Endothelial cell of umbilical vein (primary cell): Measurements from ENCODE around the gene PKNOX2. TPM values are rescaled to one million over a fixed set of nuclear protein-coding genes. Genes with fewer than 3 reads are reported as not detected.

Experiments used
- BruUV-seq: library from RNA; stranded (reverse); fragments of 400-500 nt; replicated peaks from 2 replicates; lab custom pipeline; 2021; lab: Mats Ljungman, UMichigan
- CTCF ChIA-PET: fragments of 300-600, 350-600 bp; sonication (Branson Sonifier 250); formaldehyde crosslinking; loops from one replicate; lab custom pipeline; 2021; ENCODE audit warnings: antibody characterized with exemption, inconsistent platforms; lab: Charles Lee
- POLR2A ChIA-PET: fragments of 300-600, 350-600 bp; sonication (Branson Sonifier 250); formaldehyde crosslinking; loops from one replicate; lab custom pipeline; 2021; ENCODE audit warnings: antibody characterized with exemption, inconsistent platforms; lab: Charles Lee
- DNase-seq: peaks from one replicate; pipeline ENCODE4 v3.0.0-alpha.2; 2011; ENCODE audit warnings: low read depth, low spot score
- FAIRE-seq: peaks from 2 replicates; lab custom pipeline; 2011; peaks lifted over from hg19 to GRCh38; lab: Jason Lieb, UNC
- H2AFZ ChIP-seq: 2 replicates; pipeline ENCODE4 v1.6.0; 2012; ENCODE audit warnings: low read depth, low read length, control low read depth, inconsistent platforms
- H3K27ac ChIP-seq: 2 replicates; pipeline ENCODE4 v1.5.1; 2011; ENCODE audit warnings: low read depth, mild to moderate bottlenecking, control low read depth, low read length, moderate library complexity; ENCODE audit not compliant: insufficient read depth
- H3K27me3 ChIP-seq, 2 experiments: 2 replicates each; pipeline versions ENCODE4 v1.6.0 to v1.6.1; 2011; ENCODE audit warnings: low read length in 2 of 2, mixed read lengths in 1 of 2; ENCODE audit not compliant: control insufficient read depth in 2 of 2, insufficient read depth in 2 of 2
- H3K36me3 ChIP-seq, 2 experiments: 2 replicates in 1 of 2; 3 replicates in 1 of 2; pipeline ENCODE4 v1.5.1; 2011; ENCODE audit warnings: low read length in 2 of 2, mild to moderate bottlenecking in 1 of 2, moderate library complexity in 1 of 2; ENCODE audit not compliant: control insufficient read depth in 2 of 2, insufficient read depth in 2 of 2; ENCODE audit errors: extremely low read depth in 1 of 2
- H3K4me1 ChIP-seq: 3 replicates; pipeline ENCODE4 v1.5.1; 2011; ENCODE audit warnings: mild to moderate bottlenecking, low read length; ENCODE audit not compliant: control insufficient read depth, insufficient read depth; ENCODE audit errors: extremely low read depth
- H3K4me2 ChIP-seq: 2 replicates; pipeline ENCODE4 v1.6.1; 2011; ENCODE audit warnings: low read length, control low read depth, mixed read lengths; ENCODE audit not compliant: insufficient read depth
- H3K4me3 ChIP-seq, 3 experiments: fragments of 200-600 bp in 1 of 3; sonication (generic), shearing (Covaris generic) in 1 of 3; replicated peaks in 1 of 3; 2 replicates each; pipeline ENCODE4 v1.5.1; 2011 to 2016; ENCODE audit warnings: control low read depth in 3 of 3, low read length in 3 of 3, mild to moderate bottlenecking in 2 of 3, inconsistent platforms in 1 of 3, low read depth in 1 of 3, moderate library complexity in 1 of 3; ENCODE audit not compliant: insufficient read depth in 1 of 3
- H3K79me2 ChIP-seq: 2 replicates; pipeline ENCODE4 v1.6.0; 2012; ENCODE audit warnings: low read length, inconsistent platforms; ENCODE audit not compliant: control insufficient read depth, insufficient read depth
- H3K9ac ChIP-seq: replicated peaks from 2 replicates; pipeline ENCODE3; 2011; ENCODE audit warnings: low read length, control low read depth; ENCODE audit not compliant: insufficient read depth; ENCODE audit errors: extremely low read depth
- H3K9me1 ChIP-seq: replicated peaks from 3 replicates; pipeline ENCODE4 v1.6.0; 2011; ENCODE audit warnings: mild to moderate bottlenecking, low read length; ENCODE audit not compliant: control insufficient read depth, insufficient read depth; ENCODE audit errors: extremely low read depth
- H3K9me3 ChIP-seq: replicated peaks from 2 replicates; pipeline ENCODE4 v1.5.1; 2012; ENCODE audit warnings: low read length, inconsistent platforms; ENCODE audit not compliant: control insufficient read depth, insufficient read depth
- H4K20me1 ChIP-seq: replicated peaks from 2 replicates; pipeline ENCODE3; 2011; ENCODE audit warnings: mild to moderate bottlenecking, low read length; ENCODE audit not compliant: control insufficient read depth, insufficient read depth; ENCODE audit errors: extremely low read depth
- EZH2 ChIP-seq: IDR thresholded peaks from 2 replicates; pipeline ENCODE4 v1.6.1; 2012; ENCODE audit warnings: borderline replicate concordance, low read depth, mild to moderate bottlenecking, moderate library complexity, low read length, inconsistent platforms; ENCODE audit not compliant: severe bottlenecking
- FOS ChIP-seq: IDR thresholded peaks from 2 replicates; pipeline ENCODE4 v1.6.1; 2011; ENCODE audit warnings: mild to moderate bottlenecking, low read length, moderate library complexity, borderline replicate concordance; ENCODE audit not compliant: insufficient read depth
- GATA2 ChIP-seq: IDR thresholded peaks from 2 replicates; pipeline ENCODE4 v1.7.0; 2011; ENCODE audit warnings: low read depth, mild to moderate bottlenecking, moderate library complexity, mixed read lengths, low read length; ENCODE audit not compliant: insufficient read length, insufficient read depth
- JUN ChIP-seq: IDR thresholded peaks from 2 replicates; pipeline ENCODE4 v1.6.1; 2011; ENCODE audit warnings: borderline replicate concordance, low read depth; ENCODE audit not compliant: insufficient read length, insufficient read depth
- MYC ChIP-seq: IDR thresholded peaks from one replicate; pipeline ENCODE4 v1.6.1; 2011; ENCODE audit warnings: mild to moderate bottlenecking, low read depth, low read length
- POLR2A ChIP-seq: IDR thresholded peaks from 2 replicates; pipeline ENCODE4 v1.6.1; 2012; ENCODE audit warnings: low read depth, mild to moderate bottlenecking, control low read depth, low read length
- POLR2AphosphoS5 ChIP-seq: IDR thresholded peaks from 2 replicates; pipeline ENCODE4 v1.6.1; 2012; ENCODE audit warnings: low read depth, mild to moderate bottlenecking, control low read depth, low read length, moderate library complexity; ENCODE audit not compliant: insufficient read depth
- dilution Hi-C: fragments of 300-500 bp; cut with MboI; formaldehyde crosslinking; loops from one replicate; pipeline ENCODE4 v1.15.0; 2019; ENCODE audit warnings: low sequenced_read_pairs; ENCODE audit not compliant: extremely low pct_ligation_motif_present
- intact Hi-C: fragments of 100-400 bp; cut with micrococcal nuclease; formaldehyde crosslinking; loops from one replicate; pipeline ENCODE4 v1.10.0; 2022
- polyA plus RNA-seq, 4 experiments: library from polyadenylated mRNA; depleted of rRNA in 3 of 4; stranded (reverse) in 3 of 4; unstranded in 1 of 4; fragments of >200 nt; gene quantifications; 2 replicates each; pipeline versions ENCODE4 v1.2.1 to v1.2.3, GENCODE V29; 2011 to 2012; ENCODE audit warnings: missing spikeins in 1 of 4
- total RNA-seq: library from RNA; stranded (reverse); gene quantifications from 2 replicates; pipeline ENCODE4 v1.2.3, GENCODE V29; 2021
- TF ChIP-seq, protein P1 (sequence below): IDR thresholded peaks from 2 replicates; pipeline ENCODE4 v1.6.1; 2011; ENCODE audit not compliant: insufficient read depth, insufficient read length
- TF ChIP-seq, protein P2 (sequence below), 2 donors: IDR thresholded peaks; 1 replicate in 1 of 2; 2 replicates in 1 of 2; pipeline ENCODE4 v1.5.1; 2011; ENCODE audit warnings: low read length in 2 of 2, mild to moderate bottlenecking in 2 of 2, moderate library complexity in 2 of 2, control low read depth in 1 of 2, inconsistent platforms in 1 of 2, low read depth in 1 of 2; ENCODE audit not compliant: insufficient read depth in 1 of 2; ENCODE audit errors: extremely low read depth in 1 of 2

Gene PKNOX2
- total and polyA plus RNA-seq, 2 donors (not counting 3 experiments of a cell fraction or from before 2014, with no cell fraction given): 0.11 to 0.91 TPM

DNA sequence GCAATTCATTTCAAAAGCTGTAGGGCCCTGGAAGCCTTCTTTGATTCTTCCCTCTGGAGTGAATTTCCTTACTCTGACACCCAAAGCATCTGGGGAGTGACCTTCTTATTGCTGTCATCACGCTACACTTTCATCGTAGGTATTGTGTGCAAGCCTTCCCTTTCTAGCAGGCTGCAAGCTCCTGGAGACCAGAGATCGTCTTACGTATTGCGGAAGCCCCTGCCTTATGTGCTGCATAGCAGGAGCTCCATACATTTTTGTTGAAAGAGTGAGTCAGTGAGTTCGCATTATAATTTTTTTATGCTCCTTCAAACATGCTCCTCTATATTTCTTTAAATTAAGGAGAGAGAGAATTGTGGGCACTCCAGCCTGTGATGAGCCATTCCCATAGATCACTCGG, 32.0 kb upstream of the PKNOX2 start:
- no peaks in the 10 kb centered on the region for H3K79me2 ChIP-seq
- BruUV-seq: no TSS peak
- H3K4me2 ChIP-seq: no peak overlapping the region
- no peak overlapping the region for H3K9ac ChIP-seq
- POLR2A ChIA-PET: no interaction called here
- no peak overlapping the region for H2AFZ ChIP-seq
- TF ChIP-seq MYC (no peak), GATA2 (no peak), FOS (no peak), EZH2 (no peak), POLR2A (no peak), JUN (no peak), POLR2AphosphoS5 (no peak)
- TF ChIP-seq, protein P1, sequence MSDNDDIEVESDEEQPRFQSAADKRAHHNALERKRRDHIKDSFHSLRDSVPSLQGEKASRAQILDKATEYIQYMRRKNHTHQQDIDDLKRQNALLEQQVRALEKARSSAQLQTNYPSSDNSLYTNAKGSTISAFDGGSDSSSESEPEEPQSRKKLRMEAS: no peak
- TF ChIP-seq, protein P2, sequence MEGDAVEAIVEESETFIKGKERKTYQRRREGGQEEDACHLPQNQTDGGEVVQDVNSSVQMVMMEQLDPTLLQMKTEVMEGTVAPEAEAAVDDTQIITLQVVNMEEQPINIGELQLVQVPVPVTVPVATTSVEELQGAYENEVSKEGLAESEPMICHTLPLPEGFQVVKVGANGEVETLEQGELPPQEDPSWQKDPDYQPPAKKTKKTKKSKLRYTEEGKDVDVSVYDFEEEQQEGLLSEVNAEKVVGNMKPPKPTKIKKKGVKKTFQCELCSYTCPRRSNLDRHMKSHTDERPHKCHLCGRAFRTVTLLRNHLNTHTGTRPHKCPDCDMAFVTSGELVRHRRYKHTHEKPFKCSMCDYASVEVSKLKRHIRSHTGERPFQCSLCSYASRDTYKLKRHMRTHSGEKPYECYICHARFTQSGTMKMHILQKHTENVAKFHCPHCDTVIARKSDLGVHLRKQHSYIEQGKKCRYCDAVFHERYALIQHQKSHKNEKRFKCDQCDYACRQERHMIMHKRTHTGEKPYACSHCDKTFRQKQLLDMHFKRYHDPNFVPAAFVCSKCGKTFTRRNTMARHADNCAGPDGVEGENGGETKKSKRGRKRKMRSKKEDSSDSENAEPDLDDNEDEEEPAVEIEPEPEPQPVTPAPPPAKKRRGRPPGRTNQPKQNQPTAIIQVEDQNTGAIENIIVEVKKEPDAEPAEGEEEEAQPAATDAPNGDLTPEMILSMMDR (IDR thresholded peaks at IDR 0.05; ENCODE audit: extremely low read depth in 1 of 2, insufficient read depth in 1 of 2, low read depth in 1 of 2, low read length in 2 of 2): no peak
- intact Hi-C loops (no loop called here), dilution Hi-C loops (no loop called here)
- CTCF ChIA-PET: interaction anchor here (1.3 to 1.8 kb wide), 3 partner anchors 8 to 10 kb away, joined by 5 to 9 read pairs (median 7); no protein-coding TSS in a partner anchor
- H3K27me3 ChIP-seq: peaks cover 10 to 19% of the 10 kb centered on the region in 2 experiments
- H3K9me3 ChIP-seq: no peaks in the 10 kb centered on the region
- H3K9me1 ChIP-seq: no peaks in the 10 kb centered on the region
- H3K36me3 ChIP-seq: no peaks in the 10 kb centered on the region
- no peak overlapping the region for H3K4me3 ChIP-seq
- no peaks in the 10 kb centered on the region for H3K4me1 ChIP-seq
- no peak overlapping the region for H3K27ac ChIP-seq
- no peak for DNase-seq
- no peaks in the 10 kb centered on the region for H4K20me1 ChIP-seq
- FAIRE-seq: no peak
